GM19193 (cell line): Measurements from ENCODE around the gene CCDC60.

ENCODE experiments used
- POLR2A ChIP-seq: IDR thresholded peaks from 4 replicates; pipeline ENCODE4 v1.6.1; 2011; ENCODE audit not compliant: insufficient read depth, insufficient read length; ENCODE audit errors: extremely low read depth

The CCDC60 gene

DNA sequence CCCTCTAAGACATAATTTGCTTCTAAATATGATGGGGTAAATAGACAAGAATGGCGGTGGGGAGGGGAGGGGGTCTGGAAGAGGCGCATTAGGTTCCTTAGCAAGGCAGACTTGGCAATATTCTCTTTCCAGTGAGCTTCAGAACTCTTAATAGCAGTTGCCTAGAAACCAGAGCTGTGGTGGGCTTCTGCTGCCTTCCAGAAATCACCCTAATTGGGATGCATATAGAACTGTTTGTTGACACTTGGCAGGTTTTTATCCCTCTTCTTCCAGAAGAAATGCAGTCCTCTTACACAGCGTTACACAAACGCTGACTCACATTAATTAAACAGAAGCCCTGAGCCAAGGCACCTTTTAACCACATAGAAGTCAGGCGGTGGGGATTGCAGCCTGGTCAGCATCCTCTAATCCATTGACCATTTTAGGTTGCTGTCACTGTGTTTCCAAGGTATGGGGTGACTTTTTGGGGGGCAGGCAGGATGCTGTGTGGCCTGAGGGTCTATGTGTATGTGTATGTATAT is 114.1 kb downstream of the CCDC60 start:
- TF ChIP-seq POLR2A, result no peak

GRCh38 chr12:119450771-119451170 is 116.2 kb downstream of the CCDC60 start:
- no peak for TF ChIP-seq POLR2A

GRCh38 chr12:119456824-119457223 is 122.3 kb downstream of the CCDC60 start:
- no peak for TF ChIP-seq POLR2A

DNA sequence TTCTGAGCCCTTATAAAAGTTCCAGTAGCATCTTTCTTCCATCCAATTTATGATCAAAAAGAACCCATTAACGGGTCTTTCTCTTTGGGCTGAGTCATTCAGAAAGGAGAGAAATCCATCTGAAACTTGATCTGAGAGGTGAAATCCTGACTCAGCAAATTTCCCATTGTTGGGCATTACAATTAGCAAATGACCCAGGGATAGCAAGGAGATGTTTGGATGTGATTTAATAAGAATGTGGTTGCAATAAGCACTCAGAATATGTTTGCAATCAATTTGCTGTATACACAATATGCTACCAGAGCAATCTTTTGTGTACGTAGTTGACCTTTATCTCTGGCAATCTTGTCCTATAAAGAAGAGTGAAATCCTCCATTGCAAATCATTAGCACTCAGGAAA is 122.7 kb downstream of the CCDC60 start:
- TF ChIP-seq POLR2A, result no peak

DNA sequence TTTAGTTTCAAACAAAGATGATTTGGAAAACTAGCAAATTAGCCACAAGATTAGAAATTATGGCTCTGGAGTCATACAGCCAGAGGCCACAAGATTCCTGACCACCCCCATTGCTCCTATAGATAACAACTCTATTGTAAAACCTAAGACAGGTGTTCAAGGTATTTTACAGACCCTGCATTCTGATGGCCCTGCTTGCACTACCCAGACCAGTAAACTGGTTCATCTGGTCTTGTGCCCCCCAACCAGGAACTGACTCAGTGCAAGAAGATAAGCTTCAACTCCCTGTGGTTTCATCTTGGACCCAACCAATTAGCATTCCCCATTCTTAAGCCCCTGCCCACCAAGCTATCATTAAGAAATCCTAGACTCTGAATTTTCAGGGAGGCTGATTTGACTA is 125.0 kb downstream of the CCDC60 start:
- TF ChIP-seq POLR2A, result no peak

- no peak for TF ChIP-seq POLR2A
Measured at GRCh38 chr12:119460876-119461275, 126.3 kb downstream of the CCDC60 start.

- TF ChIP-seq POLR2A, result no peak
Measured at GRCh38 chr12:119461636-119462214, 127.2 kb downstream of the CCDC60 start.

GRCh38 chr12:119463211-119463926 is 128.8 kb downstream of the CCDC60 start:
- TF ChIP-seq POLR2A, result no peak

- TF ChIP-seq POLR2A, result no peak
Measured at GRCh38 chr12:119468296-119468695, 133.8 kb downstream of the CCDC60 start.

GRCh38 chr12:119475650-119476049 is 141.1 kb downstream of the CCDC60 start:
- no peak for TF ChIP-seq POLR2A

DNA sequence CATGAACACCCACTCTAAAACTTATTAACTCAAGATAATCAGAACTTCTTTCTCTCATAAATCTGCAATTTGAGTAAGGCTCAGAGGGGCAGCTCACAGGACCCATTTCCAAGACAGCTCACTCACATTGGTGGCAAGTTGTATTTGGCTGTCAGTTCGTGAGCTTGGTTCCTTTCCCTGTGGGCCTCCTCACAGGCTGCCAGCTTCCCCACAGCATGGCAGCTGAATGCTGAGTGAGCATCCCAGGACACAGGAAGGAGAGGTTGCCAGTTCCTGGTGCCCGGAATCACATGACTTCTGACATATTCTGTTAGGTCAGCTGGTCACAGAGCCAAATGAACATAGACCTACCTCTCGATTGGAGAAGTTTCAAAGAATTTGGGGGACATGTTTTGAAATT is 142.4 kb downstream of the CCDC60 start:
- TF ChIP-seq POLR2A, result no peak

DNA sequence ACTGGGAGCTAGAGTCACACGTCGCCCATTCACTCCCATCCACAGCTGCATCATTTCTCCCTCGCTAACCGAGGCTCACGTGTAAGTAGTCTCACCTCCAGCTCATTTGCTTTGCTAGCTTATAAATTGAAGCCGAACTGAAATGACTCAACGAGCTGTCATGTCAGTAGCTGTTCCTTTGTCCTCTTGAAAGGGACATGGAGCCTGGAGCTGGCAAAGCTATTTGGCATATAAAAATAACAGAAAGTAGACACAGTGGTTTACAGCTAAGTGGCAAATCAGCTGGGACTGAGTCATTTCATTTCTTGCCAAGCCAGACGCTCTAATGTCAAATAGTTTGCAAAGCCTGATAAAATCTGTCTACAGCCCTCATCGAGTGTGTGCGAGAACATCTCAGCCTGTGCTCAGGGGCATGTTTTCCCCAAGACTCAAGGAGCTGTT is 144.6 kb downstream of the CCDC60 start:
- no peak for TF ChIP-seq POLR2A

DNA sequence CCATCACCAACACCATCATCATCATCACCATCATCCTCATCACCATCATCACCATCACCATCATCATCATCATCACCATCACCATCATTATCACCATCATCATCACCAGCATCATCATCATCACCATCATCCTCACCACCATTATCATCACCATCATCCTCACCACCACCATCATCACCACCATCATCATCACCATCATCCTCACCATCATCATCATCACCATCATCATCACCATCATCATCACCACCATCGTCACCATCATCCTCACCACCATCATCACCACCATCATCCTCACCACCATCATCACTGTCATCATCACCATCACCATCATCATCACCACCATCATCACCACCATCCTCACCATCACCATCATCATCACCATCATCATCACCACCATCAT is 146.0 kb downstream of the CCDC60 start:
- no peak for TF ChIP-seq POLR2A

GRCh38 chr12:119486599-119487154 is 152.1 kb downstream of the CCDC60 start:
- TF ChIP-seq POLR2A, result no peak

DNA sequence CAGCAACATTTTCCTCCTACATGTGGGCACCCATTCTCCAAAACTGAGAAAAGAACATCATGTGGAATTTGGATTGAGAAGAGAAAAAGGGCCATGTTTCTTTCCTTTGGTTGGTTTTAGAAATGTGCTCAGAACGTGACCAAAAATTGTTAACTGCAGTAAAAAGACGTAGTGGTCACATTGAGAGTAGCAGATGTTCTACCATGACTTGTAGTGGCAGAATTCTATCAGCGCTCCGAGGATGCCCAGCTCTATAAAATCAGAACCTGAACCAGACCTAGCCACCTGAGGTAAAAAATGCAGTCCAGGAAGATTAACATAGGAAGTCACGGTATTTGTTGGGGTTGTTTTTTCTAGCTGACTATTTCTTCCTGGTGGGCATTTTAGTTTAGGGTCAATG is 157.3 kb downstream of the CCDC60 start:
- TF ChIP-seq POLR2A, result no peak

DNA sequence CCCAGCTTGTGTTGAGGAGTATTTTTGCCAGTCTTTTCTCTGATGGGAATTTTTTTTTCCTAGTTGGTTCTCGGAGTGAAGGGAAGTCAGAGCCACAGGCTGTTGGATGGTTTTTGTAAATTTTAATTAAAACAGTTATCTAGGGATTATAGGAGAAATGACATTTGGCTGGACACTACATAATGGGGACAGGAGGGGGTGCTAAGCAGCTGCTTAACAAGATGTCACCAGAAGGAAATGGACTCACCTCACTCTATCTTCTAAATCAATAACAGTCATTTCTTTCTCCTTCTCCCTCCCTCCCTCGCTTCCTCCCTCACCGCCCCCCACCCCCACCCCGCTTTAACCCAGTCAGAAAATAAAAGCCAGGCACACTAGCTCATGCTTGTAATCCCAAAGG is 165.7 kb downstream of the CCDC60 start:
- TF ChIP-seq POLR2A, result no peak
